H1 (cell line): ENCODE measurements around the gene RNPEPL1. TPM values are rescaled to one million over a fixed set of nuclear protein-coding genes. Genes with fewer than 3 reads are reported as not detected.
A peak's percentile ranks its signal among the peaks of the same experiment; 100 is the strongest.

Source experiments
- BCL11A ChIP-seq, 2 experiments: IDR thresholded peaks; one replicate each; pipeline ENCODE4 v1.6.1; 2011; ENCODE audit warnings: low read depth in 2 of 2, low read length in 2 of 2, mild to moderate bottlenecking in 2 of 2
- BRCA1 ChIP-seq: IDR thresholded peaks from 2 replicates; pipeline ENCODE4 v1.6.1; 2012; ENCODE audit warnings: low read depth, low read length, improper control_type of control experiment
- CBX8 ChIP-seq: fragments of 300-800, 300-1000 bp; sonication (generic); IDR thresholded peaks from 2 replicates; pipeline ENCODE4 v1.7.1; 2016; ENCODE audit warnings: low read depth, low read length, borderline replicate concordance
- CEBPB ChIP-seq: IDR thresholded peaks from 2 replicates; pipeline ENCODE4 v1.6.1; 2012; ENCODE audit warnings: low read depth, low read length
- CHD2 ChIP-seq: IDR thresholded peaks from 2 replicates; pipeline ENCODE4 v1.6.1; 2012; ENCODE audit warnings: low read length, improper control_type of control experiment
- CTBP2 ChIP-seq: IDR thresholded peaks from 2 replicates; pipeline ENCODE4 v1.7.0; 2011; ENCODE audit warnings: borderline replicate concordance, mild to moderate bottlenecking, moderate library complexity, mixed read lengths, low read length; ENCODE audit not compliant: insufficient read depth, insufficient read length
- EZH2 ChIP-seq: fragments of 200-600 bp; sonication (generic); IDR thresholded peaks from 2 replicates; pipeline ENCODE4 v1.7.1; 2012; ENCODE audit warnings: low read depth, mild to moderate bottlenecking, moderate library complexity, low read length, inconsistent platforms; ENCODE audit not compliant: severe bottlenecking
- FOSL1 ChIP-seq: IDR thresholded peaks from 2 replicates; pipeline ENCODE4 v1.6.1; 2011; ENCODE audit warnings: mild to moderate bottlenecking, low read depth, low read length, moderate library complexity; ENCODE audit not compliant: insufficient read depth
- GABPA ChIP-seq: IDR thresholded peaks from 2 replicates; pipeline ENCODE4 v1.6.1; 2011; ENCODE audit warnings: mild to moderate bottlenecking, low read length, moderate library complexity, borderline replicate concordance; ENCODE audit not compliant: insufficient read depth
- GTF2F1 ChIP-seq: IDR thresholded peaks from 2 replicates; pipeline ENCODE4 v1.6.1; 2012; ENCODE audit warnings: low read depth, low read length, improper control_type of control experiment, borderline replicate concordance
- HDAC6 ChIP-seq: IDR thresholded peaks from one replicate; pipeline ENCODE4 v1.7.1; 2012; ENCODE audit warnings: low read depth, mild to moderate bottlenecking, inconsistent platforms, low read length, moderate library complexity
- JUN ChIP-seq: IDR thresholded peaks from 2 replicates; pipeline ENCODE4 v1.6.1; 2011; ENCODE audit warnings: low read depth, mild to moderate bottlenecking, improper control_type of control experiment, low read length
- KDM1A ChIP-seq: fragments of 200-600, 300-600 bp; sonication (generic); IDR thresholded peaks from 2 replicates; pipeline ENCODE4 v1.7.1; 2016; ENCODE audit warnings: mild to moderate bottlenecking, low read length, borderline replicate concordance
- NANOG ChIP-seq: IDR thresholded peaks from 2 replicates; pipeline ENCODE4 v1.6.1; 2011; ENCODE audit warnings: low read length, low read depth, mild to moderate bottlenecking, inconsistent platforms; ENCODE audit not compliant: insufficient read depth, poor library complexity, severe bottlenecking
- NRF1 ChIP-seq: IDR thresholded peaks from 2 replicates; pipeline ENCODE4 v1.6.1; 2011; ENCODE audit warnings: mild to moderate bottlenecking, low read depth, low read length, improper control_type of control experiment
- RAD21 ChIP-seq, 2 experiments: IDR thresholded peaks in 1 of 2; conservative IDR thresholded peaks in 1 of 2; 2 replicates each; pipeline ENCODE4 v1.6.1; 2011; ENCODE audit warnings: low read depth in 2 of 2, low read length in 2 of 2, improper control_type of control experiment in 1 of 2, inconsistent platforms in 1 of 2, mild to moderate bottlenecking in 1 of 2, moderate library complexity in 1 of 2
- RBBP5 ChIP-seq: IDR thresholded peaks from 2 replicates; pipeline ENCODE4 v1.7.1; 2012; ENCODE audit warnings: low read depth, mild to moderate bottlenecking, inconsistent platforms, low read length, moderate library complexity, borderline replicate concordance
- SIN3A ChIP-seq, 2 experiments: IDR thresholded peaks in 1 of 2; conservative IDR thresholded peaks in 1 of 2; 2 replicates each; pipeline ENCODE4 v1.6.1; 2011 to 2012; ENCODE audit warnings: low read length in 2 of 2, improper control_type of control experiment in 1 of 2, low read depth in 1 of 2, mild to moderate bottlenecking in 1 of 2
- SIRT6 ChIP-seq: IDR thresholded peaks from one replicate; pipeline ENCODE4 v1.7.1; 2012; ENCODE audit warnings: low read length, inconsistent platforms
- SIX5 ChIP-seq: IDR thresholded peaks from 2 replicates; pipeline ENCODE4 v1.6.1; 2011; ENCODE audit warnings: mild to moderate bottlenecking, low read depth, low read length
- SRF ChIP-seq: IDR thresholded peaks from 2 replicates; pipeline ENCODE4 v1.6.1; 2011; ENCODE audit warnings: mild to moderate bottlenecking, low read depth, low read length, moderate library complexity
- TAF1 ChIP-seq: IDR thresholded peaks from 2 replicates; pipeline ENCODE4 v1.6.1; 2011; ENCODE audit warnings: mild to moderate bottlenecking, low read depth, low read length
- TBP ChIP-seq: IDR thresholded peaks from 2 replicates; pipeline ENCODE4 v1.6.1; 2011; ENCODE audit warnings: low read depth, low read length, improper control_type of control experiment
- YY1 ChIP-seq: IDR thresholded peaks from 2 replicates; pipeline ENCODE4 v1.6.1; 2011; ENCODE audit warnings: low read depth, mild to moderate bottlenecking, low read length
- polyA plus RNA-seq, 7 experiments: library from polyadenylated mRNA; depleted of rRNA in 3 of 7; stranded (reverse) in 5 of 7; unstranded in 2 of 7; fragments of >200 nt in 5 of 7; fragments of 200-250 nt in 2 of 7; gene quantifications; 1 replicate in 5 of 7; 2 replicates in 1 of 7; 4 replicates in 1 of 7; pipeline versions ENCODE4 v1.2.1 to v1.2.3, GENCODE V29; 2011 to 2013; ENCODE audit warnings: missing spikeins in 2 of 7, mixed read lengths in 2 of 7
- total RNA-seq: library from RNA; stranded (reverse); fragmentation: NEBNext Ultra II Directional; extraction: Animal tissue kit (Norgen Biotek cat#: 25700); gene quantifications from 2 replicates; pipeline ENCODE4 v1.2.1, GENCODE V29; 2021

Gene RNPEPL1
- total and polyA plus RNA-seq, 2 of the 8 experiments (the other 6 are each of a cell fraction or from before 2014, with no cell fraction given), result 9.0 to 11.3 TPM

DNA sequence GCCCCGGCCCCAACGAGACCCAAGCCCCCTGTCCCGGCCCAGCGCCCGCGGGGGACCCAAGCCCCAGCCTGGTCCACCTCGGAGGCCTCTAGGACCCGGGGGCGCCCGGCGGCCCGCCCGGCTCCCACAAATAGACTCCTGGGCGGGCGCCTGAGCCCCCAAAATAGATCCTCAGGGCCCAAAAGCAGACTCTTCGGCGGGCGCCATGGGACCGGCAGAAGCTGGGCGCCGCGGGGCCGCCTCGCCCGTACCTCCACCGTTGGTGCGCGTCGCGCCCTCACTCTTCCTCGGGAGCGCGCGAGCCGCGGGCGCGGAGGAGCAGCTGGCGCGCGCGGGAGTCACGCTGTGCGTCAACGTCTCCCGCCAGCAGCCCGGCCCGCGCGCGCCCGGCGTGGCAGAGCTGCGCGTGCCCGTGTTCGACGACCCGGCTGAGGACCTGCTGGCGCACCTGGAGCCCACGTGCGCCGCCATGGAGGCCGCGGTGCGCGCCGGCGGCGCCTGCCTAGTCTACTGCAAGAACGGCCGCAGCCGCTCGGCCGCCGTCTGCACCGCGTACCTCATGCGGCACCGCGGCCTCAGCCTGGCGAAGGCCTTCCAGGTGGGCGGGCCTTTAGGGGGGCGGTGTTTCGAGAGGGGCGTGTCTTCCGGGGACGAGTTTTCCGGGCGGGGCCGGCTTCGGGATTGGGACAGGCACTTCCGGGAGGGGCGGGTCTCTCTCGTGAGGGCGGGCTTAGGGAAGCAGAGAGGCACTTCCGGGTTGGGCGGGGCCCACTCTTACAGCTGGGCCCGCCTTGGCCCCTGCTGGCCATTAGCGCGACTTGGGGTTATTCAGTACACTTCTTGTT, 7.6 kb upstream of the RNPEPL1 start (continued):
- no peak for TF ChIP-seq CHD2
- TF ChIP-seq KDM1A, result no peak
- peak; percentile 90 for TF ChIP-seq FOSL1
- TF ChIP-seq BCL11A (IDR thresholded peaks at IDR 0.05; ENCODE audit: low read depth in 2 of 2, low read length in 2 of 2), result no peak
- no peak for TF ChIP-seq GTF2F1
- TF ChIP-seq CEBPB, result no peak
- TF ChIP-seq CBX8, result no peak
- TF ChIP-seq BRCA1, result no peak
- no peak for TF ChIP-seq NANOG
- peak; percentile 27; the same call in 1 of the 2 replicates for TF ChIP-seq GABPA
- no peak for TF ChIP-seq HDAC6
- no peak for TF ChIP-seq YY1
- peak; percentile 77; the same call in 1 of the 2 replicates for TF ChIP-seq TBP
- no peak; the same call in 1 of the 2 replicates for TF ChIP-seq NRF1
- TF ChIP-seq CTBP2, result no peak
- TF ChIP-seq RAD21 (IDR thresholded peaks at IDR 0.05 in 1 of 2, conservative IDR thresholded peaks at IDR 0.05 in 1 of 2; ENCODE audit: low read depth in 2 of 2, low read length in 2 of 2), result no peak
- TF ChIP-seq TAF1, result peak; percentile 90
- no peak for TF ChIP-seq JUN
- peak; percentile 60 for TF ChIP-seq RBBP5
- no peak for TF ChIP-seq SIX5
- peak; percentile 57 to 81; a peak in 1 of 4 replicates for TF ChIP-seq SIN3A (conservative IDR thresholded peaks at IDR 0.05 in 1 of 2, IDR thresholded peaks at IDR 0.05 in 1 of 2; ENCODE audit: low read depth in 1 of 2, low read length in 2 of 2)
- TF ChIP-seq EZH2, result no peak
- TF ChIP-seq SRF, result no peak
- TF ChIP-seq SIRT6, result no peak
